ENCODE data around the gene PPP2R2B. TPM values are rescaled to one million over a fixed set of nuclear protein-coding genes. Genes with fewer than 3 reads are reported as not detected.

The PPP2R2B gene
- total and polyA plus RNA-seq, 2 donors (not counting 1 experiment from before 2014, with no cell fraction given), result 0.67 to 1.5 TPM

DNA sequence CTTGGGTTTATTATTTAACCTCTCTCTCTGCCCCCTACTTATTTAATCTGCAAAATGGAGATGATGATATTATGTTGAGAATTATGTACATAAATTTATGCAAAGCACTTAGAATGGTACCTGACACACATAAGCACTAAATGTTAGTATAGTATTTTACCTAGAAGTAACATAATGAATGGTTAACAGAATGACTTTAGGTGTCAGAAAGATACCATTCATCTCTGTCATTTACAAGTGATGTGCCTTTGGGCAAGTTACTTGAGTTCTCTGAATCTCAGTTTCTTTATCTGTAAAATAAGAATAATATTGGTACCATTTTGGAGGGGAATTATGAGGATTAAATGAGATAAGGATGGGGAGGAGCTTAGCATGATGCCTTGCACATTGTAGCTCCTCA, 159.4 kb downstream of the PPP2R2B start:
- Histone ChIP-seq H3K4me2 (ENCODE audit: extremely low read depth, insufficient read depth, low read length) (no peak overlapping the region), H3K36me3 (ENCODE audit: control insufficient read depth, insufficient read depth, low read length) (no peaks in the 10 kb centered on the region), H3K4me3 (replicated peaks in 1 of 4; ENCODE audit: control extremely low read depth in 1 of 4, insufficient read depth in 1 of 4, low read depth in 3 of 4, low read length in 4 of 4) (no peak overlapping the region), H2AFZ (ENCODE audit: low read length) (no peak overlapping the region), H3K9me3 (ENCODE audit: control insufficient read depth, insufficient read depth, low read depth, low read length) (no peaks in the 10 kb centered on the region), H3K27ac (ENCODE audit: insufficient read depth, low read length) (no peak overlapping the region), H3K9ac (ENCODE audit: insufficient read depth, low read length) (no peak overlapping the region), H3K27me3 (ENCODE audit: control insufficient read depth, insufficient read depth, low read length) (no peaks in the 10 kb centered on the region), H3K4me1 (ENCODE audit: control insufficient read depth, extremely low read depth, insufficient read depth, low read length) (no peaks in the 10 kb centered on the region), H4K20me1 (ENCODE audit: control insufficient read depth, extremely low read depth, insufficient read depth, low read length) (no peaks in the 10 kb centered on the region), H3K79me2 (ENCODE audit: control insufficient read depth, insufficient read depth, low read length) (no peaks in the 10 kb centered on the region)
- DNase-seq (ENCODE audit: low read depth in 2 of 2), result no peak
- TF ChIP-seq, protein P1, sequence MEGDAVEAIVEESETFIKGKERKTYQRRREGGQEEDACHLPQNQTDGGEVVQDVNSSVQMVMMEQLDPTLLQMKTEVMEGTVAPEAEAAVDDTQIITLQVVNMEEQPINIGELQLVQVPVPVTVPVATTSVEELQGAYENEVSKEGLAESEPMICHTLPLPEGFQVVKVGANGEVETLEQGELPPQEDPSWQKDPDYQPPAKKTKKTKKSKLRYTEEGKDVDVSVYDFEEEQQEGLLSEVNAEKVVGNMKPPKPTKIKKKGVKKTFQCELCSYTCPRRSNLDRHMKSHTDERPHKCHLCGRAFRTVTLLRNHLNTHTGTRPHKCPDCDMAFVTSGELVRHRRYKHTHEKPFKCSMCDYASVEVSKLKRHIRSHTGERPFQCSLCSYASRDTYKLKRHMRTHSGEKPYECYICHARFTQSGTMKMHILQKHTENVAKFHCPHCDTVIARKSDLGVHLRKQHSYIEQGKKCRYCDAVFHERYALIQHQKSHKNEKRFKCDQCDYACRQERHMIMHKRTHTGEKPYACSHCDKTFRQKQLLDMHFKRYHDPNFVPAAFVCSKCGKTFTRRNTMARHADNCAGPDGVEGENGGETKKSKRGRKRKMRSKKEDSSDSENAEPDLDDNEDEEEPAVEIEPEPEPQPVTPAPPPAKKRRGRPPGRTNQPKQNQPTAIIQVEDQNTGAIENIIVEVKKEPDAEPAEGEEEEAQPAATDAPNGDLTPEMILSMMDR (conservative IDR thresholded peaks at IDR 0.05 in 1 of 2, IDR thresholded peaks at IDR 0.05 in 1 of 2; ENCODE audit: low read depth in 1 of 2, low read length in 2 of 2), result no peak
- no peak for TF ChIP-seq EZH2 (IDR thresholded peaks at IDR 0.05; ENCODE audit: low read length, missing control alignments)

DNA sequence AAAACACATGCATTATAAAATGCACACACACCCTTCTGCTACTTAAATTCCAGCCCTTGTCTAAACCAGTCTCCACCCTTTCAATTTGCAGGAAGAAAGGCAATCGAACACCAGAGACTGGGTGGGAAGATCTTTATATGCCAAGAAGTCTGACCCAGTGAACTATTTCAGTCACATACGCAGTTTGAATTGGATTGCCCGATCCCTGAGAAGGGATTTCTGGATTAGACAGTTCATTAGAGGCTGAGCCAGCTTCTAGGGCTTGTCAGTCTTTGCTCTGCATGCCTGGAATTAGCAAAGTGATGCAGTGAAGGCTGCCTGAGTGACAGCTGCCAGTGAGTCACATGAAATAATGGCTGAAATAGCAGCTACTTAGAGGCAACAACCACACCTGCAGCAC, 159.9 kb downstream of the PPP2R2B start:
- peak in 1 of 2 donors; percentile 2 for DNase-seq (ENCODE audit: low read depth in 2 of 2)
- Histone ChIP-seq H3K36me3 (ENCODE audit: control insufficient read depth, insufficient read depth, low read length) (no peaks in the 10 kb centered on the region), H3K9ac (ENCODE audit: insufficient read depth, low read length) (no peak overlapping the region), H3K4me2 (ENCODE audit: extremely low read depth, insufficient read depth, low read length) (no peak overlapping the region), H3K9me3 (ENCODE audit: control insufficient read depth, insufficient read depth, low read depth, low read length) (no peaks in the 10 kb centered on the region), H3K4me3 (replicated peaks in 1 of 4; ENCODE audit: control extremely low read depth in 1 of 4, insufficient read depth in 1 of 4, low read depth in 3 of 4, low read length in 4 of 4) (no peak overlapping the region), H4K20me1 (ENCODE audit: control insufficient read depth, extremely low read depth, insufficient read depth, low read length) (no peaks in the 10 kb centered on the region), H3K79me2 (ENCODE audit: control insufficient read depth, insufficient read depth, low read length) (no peaks in the 10 kb centered on the region), H2AFZ (ENCODE audit: low read length) (no peak overlapping the region), H3K4me1 (ENCODE audit: control insufficient read depth, extremely low read depth, insufficient read depth, low read length) (no peaks in the 10 kb centered on the region), H3K27me3 (ENCODE audit: control insufficient read depth, insufficient read depth, low read length) (no peaks in the 10 kb centered on the region), H3K27ac (ENCODE audit: insufficient read depth, low read length) (no peak overlapping the region)
- TF ChIP-seq, protein P1 (conservative IDR thresholded peaks at IDR 0.05 in 1 of 2, IDR thresholded peaks at IDR 0.05 in 1 of 2; ENCODE audit: low read depth in 1 of 2, low read length in 2 of 2), result no peak
- no peak for TF ChIP-seq EZH2 (IDR thresholded peaks at IDR 0.05; ENCODE audit: low read length, missing control alignments)

DNA sequence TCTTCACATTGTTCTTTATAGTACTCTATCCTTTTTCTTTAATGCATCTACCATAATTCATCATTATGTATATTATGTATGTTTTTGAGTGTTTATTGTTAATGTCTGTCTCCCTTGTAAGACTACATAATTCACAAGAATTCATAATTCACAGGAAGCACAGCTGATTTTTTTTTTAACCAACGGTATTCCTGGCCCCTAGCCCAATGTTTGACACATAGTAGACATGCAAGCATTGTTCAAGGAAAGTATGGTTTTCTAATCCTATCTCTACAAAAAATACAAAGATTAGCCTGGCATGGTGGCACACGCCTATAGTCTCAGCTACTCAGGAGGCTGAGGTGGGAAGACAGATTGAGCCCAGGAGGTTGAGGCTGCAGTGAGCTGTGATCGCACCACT, 160.6 kb downstream of the PPP2R2B start:
- Histone ChIP-seq H3K4me3 (replicated peaks in 1 of 4; ENCODE audit: control extremely low read depth in 1 of 4, insufficient read depth in 1 of 4, low read depth in 3 of 4, low read length in 4 of 4) (no peak overlapping the region), H3K4me2 (ENCODE audit: extremely low read depth, insufficient read depth, low read length) (no peak overlapping the region), H3K27me3 (ENCODE audit: control insufficient read depth, insufficient read depth, low read length) (no peaks in the 10 kb centered on the region), H3K27ac (ENCODE audit: insufficient read depth, low read length) (no peak overlapping the region), H3K9ac (ENCODE audit: insufficient read depth, low read length) (no peak overlapping the region), H2AFZ (ENCODE audit: low read length) (no peak overlapping the region), H3K4me1 (ENCODE audit: control insufficient read depth, extremely low read depth, insufficient read depth, low read length) (no peaks in the 10 kb centered on the region), H3K79me2 (ENCODE audit: control insufficient read depth, insufficient read depth, low read length) (no peaks in the 10 kb centered on the region), H3K36me3 (ENCODE audit: control insufficient read depth, insufficient read depth, low read length) (no peaks in the 10 kb centered on the region), H3K9me3 (ENCODE audit: control insufficient read depth, insufficient read depth, low read depth, low read length) (no peaks in the 10 kb centered on the region), H4K20me1 (ENCODE audit: control insufficient read depth, extremely low read depth, insufficient read depth, low read length) (no peaks in the 10 kb centered on the region)
- peak in 1 of 2 donors; percentile 32 for DNase-seq (ENCODE audit: low read depth in 2 of 2)
- TF ChIP-seq, protein P1 (conservative IDR thresholded peaks at IDR 0.05 in 1 of 2, IDR thresholded peaks at IDR 0.05 in 1 of 2; ENCODE audit: low read depth in 1 of 2, low read length in 2 of 2), result no peak
- TF ChIP-seq EZH2 (IDR thresholded peaks at IDR 0.05; ENCODE audit: low read length, missing control alignments), result no peak

All from fibroblast of lung (primary cell).